Activated CD4-positive, alpha-beta T cell treated with anti-CD3 and anti-CD28 coated beads for 36 hours (primary cell): ENCODE results near the gene RPS6KC1. TPM values are rescaled to one million over a fixed set of nuclear protein-coding genes. Genes with fewer than 3 reads are reported as not detected.
"Not testable (repeated sequence)": the region's sequence is repeated elsewhere in the genome, so short reads cannot be mapped to it uniquely, and the experiment has no call there.

Source experiments
- ATAC-seq: fragments of 200-7000 bp; cut with Tn5 transposase; one replicate; pipeline ENCODE4 v1.10.0; 2021; ENCODE audit warnings: mild to moderate bottlenecking, moderate library complexity
- CTCF ChIA-PET: fragments of 350-600 bp; sonication (Branson Sonifier 250); formaldehyde crosslinking; loops from one replicate; lab custom pipeline; 2021; ENCODE audit warnings: antibody characterized with exemption; lab: Charles Lee
- POLR2A ChIA-PET: fragments of 350-600 bp; sonication (Branson Sonifier 250); formaldehyde crosslinking; loops from one replicate; lab custom pipeline; 2021; ENCODE audit warnings: antibody characterized with exemption, inconsistent platforms; lab: Charles Lee
- DNase-seq: peaks from one replicate; pipeline ENCODE4 v3.0.0-alpha.2; 2020
- H3K27ac Mint-ChIP-seq: one replicate; pipeline ENCODE4 v1.8.0; 2021; ENCODE audit warnings: mixed read lengths
- H3K27me3 Mint-ChIP-seq: one replicate; pipeline ENCODE4 v1.8.0; 2021; ENCODE audit warnings: mixed read lengths
- H3K36me3 Mint-ChIP-seq: one replicate; pipeline ENCODE4 v1.8.0; 2021; ENCODE audit warnings: low read depth, mixed read lengths
- H3K4me1 Mint-ChIP-seq: one replicate; pipeline ENCODE4 v1.8.0; 2021; ENCODE audit warnings: mixed read lengths
- H3K4me3 Mint-ChIP-seq: one replicate; pipeline ENCODE4 v1.8.0; 2021; ENCODE audit warnings: mild to moderate bottlenecking, moderate library complexity, mixed read lengths
- H3K9me3 Mint-ChIP-seq: one replicate; pipeline ENCODE4 v1.8.0; 2021; ENCODE audit warnings: low read depth, mixed read lengths
- intact Hi-C, 2 experiments: fragments of 100-400 bp; cut with DNase I in 1 of 2; cut with micrococcal nuclease in 1 of 2; formaldehyde crosslinking; loops; one replicate each; pipeline versions ENCODE4 v1.14.2 to v1.15.1; 2022 to 2024; cut with DNase I, micrococcal nuclease
- total RNA-seq, 2 experiments: library from RNA; stranded (reverse); gene quantifications; one replicate each; pipeline ENCODE4 v1.2.3, GENCODE V29; 2021

RPS6KC1 gene
- total RNA-seq, 2 experiments from 2014 or later = 4.9 to 5.7 TPM

- peaks cover 25% of the 10 kb centered on the region for H3K36me3 Mint-ChIP-seq
- CTCF ChIA-PET = interaction anchor here (0.7 kb wide), 1 partner anchor 567 kb away, joined by 3 read pairs; no protein-coding TSS in a partner anchor
Measured at GRCh38 chr1:213154056-213154685, 103.1 kb downstream of the RPS6KC1 start.

GRCh38 chr1:213159376-213159775 lies 108.3 kb downstream of the RPS6KC1 start:
- CTCF ChIA-PET = no interaction called here
- no peaks in the 10 kb centered on the region for H3K27me3 Mint-ChIP-seq
- no peak for ATAC-seq
- H3K4me1 Mint-ChIP-seq = no peaks in the 10 kb centered on the region
- POLR2A ChIA-PET = no interaction called here
- H3K36me3 Mint-ChIP-seq = peaks cover 25% of the 10 kb centered on the region
- H3K27ac Mint-ChIP-seq = no peak overlapping the region
- H3K9me3 Mint-ChIP-seq = no peaks in the 10 kb centered on the region
- intact Hi-C loops = no loop called here
- no peak overlapping the region for H3K4me3 Mint-ChIP-seq
- DNase-seq = no peak

More at GRCh38 chr1:213154056-213154685, 103.1 kb downstream of the RPS6KC1 start:
- no peaks in the 10 kb centered on the region for H3K27me3 Mint-ChIP-seq
- DNase-seq = no peak
- intact Hi-C loops = no loop called here
- H3K27ac Mint-ChIP-seq = no peak overlapping the region
- H3K4me3 Mint-ChIP-seq = no peak overlapping the region
- no peaks in the 10 kb centered on the region for H3K4me1 Mint-ChIP-seq
- no peaks in the 10 kb centered on the region for H3K9me3 Mint-ChIP-seq
- ATAC-seq = no peak
- POLR2A ChIA-PET = no interaction called here

GRCh38 chr1:213160442-213160841 lies 109.4 kb downstream of the RPS6KC1 start:
- POLR2A ChIA-PET, H3K9me3 Mint-ChIP-seq, DNase-seq, H3K4me3 Mint-ChIP-seq, H3K27ac Mint-ChIP-seq, intact Hi-C loops, CTCF ChIA-PET, H3K4me1 Mint-ChIP-seq, ATAC-seq, H3K27me3 Mint-ChIP-seq: not testable (repeated sequence)
- H3K36me3 Mint-ChIP-seq = peaks cover 24% of the 10 kb centered on the region

GRCh38 chr1:213162338-213162737 lies 111.3 kb downstream of the RPS6KC1 start:
- no peaks in the 10 kb centered on the region for H3K27me3 Mint-ChIP-seq
- ChIA-PET POLR2A (no interaction called here), CTCF (no interaction called here)
- H3K4me1 Mint-ChIP-seq = no peaks in the 10 kb centered on the region
- intact Hi-C loops = no loop called here
- H3K4me3 Mint-ChIP-seq = no peak overlapping the region
- H3K9me3 Mint-ChIP-seq = no peaks in the 10 kb centered on the region
- ATAC-seq = no peak
- H3K27ac Mint-ChIP-seq = no peak overlapping the region
- DNase-seq = no peak
- peaks cover 14% of the 10 kb centered on the region for H3K36me3 Mint-ChIP-seq

- intact Hi-C loops = no loop called here
- H3K27ac Mint-ChIP-seq = no peak overlapping the region
- H3K4me1 Mint-ChIP-seq = no peaks in the 10 kb centered on the region
- ATAC-seq (no peak), DNase-seq (no peak)
- no peaks in the 10 kb centered on the region for H3K9me3 Mint-ChIP-seq
- no peak overlapping the region for H3K4me3 Mint-ChIP-seq
- no peaks in the 10 kb centered on the region for H3K27me3 Mint-ChIP-seq
- CTCF ChIA-PET = no interaction called here
- peaks cover 13% of the 10 kb centered on the region for H3K36me3 Mint-ChIP-seq
- POLR2A ChIA-PET = no interaction called here
Measured at GRCh38 chr1:213162862-213163261, 111.8 kb downstream of the RPS6KC1 start.

GRCh38 chr1:213163278-213163711 lies 112.3 kb downstream of the RPS6KC1 start:
- ChIA-PET CTCF (no interaction called here), POLR2A (no interaction called here)
- H3K4me3 Mint-ChIP-seq = no peak overlapping the region

GRCh38 chr1:213164561-213164960 lies 113.5 kb downstream of the RPS6KC1 start:
- H3K27ac Mint-ChIP-seq = no peak overlapping the region
- no peaks in the 10 kb centered on the region for H3K4me1 Mint-ChIP-seq
- no peak for DNase-seq
- CTCF ChIA-PET = no interaction called here
- H3K4me3 Mint-ChIP-seq = no peak overlapping the region
- peaks cover 10% of the 10 kb centered on the region for H3K36me3 Mint-ChIP-seq
- no peaks in the 10 kb centered on the region for H3K9me3 Mint-ChIP-seq
- H3K27me3 Mint-ChIP-seq = no peaks in the 10 kb centered on the region
- ATAC-seq = no peak
- POLR2A ChIA-PET = no interaction called here
- intact Hi-C loops = no loop called here

More at GRCh38 chr1:213163278-213163711, 112.3 kb downstream of the RPS6KC1 start:
- intact Hi-C loops = no loop called here
- no peaks in the 10 kb centered on the region for H3K9me3 Mint-ChIP-seq
- no peak overlapping the region for H3K27ac Mint-ChIP-seq
- H3K27me3 Mint-ChIP-seq = no peaks in the 10 kb centered on the region
- no peaks in the 10 kb centered on the region for H3K4me1 Mint-ChIP-seq
- no peak for DNase-seq
- peaks cover 13% of the 10 kb centered on the region for H3K36me3 Mint-ChIP-seq
- ATAC-seq = no peak

GRCh38 chr1:213166852-213167251 lies 115.8 kb downstream of the RPS6KC1 start:
- Mint-ChIP-seq H3K4me3 (no peak overlapping the region), H3K36me3 (peaks cover 6% of the 10 kb centered on the region), H3K4me1 (no peaks in the 10 kb centered on the region), H3K27me3 (no peaks in the 10 kb centered on the region), H3K27ac (no peak overlapping the region), H3K9me3 (no peaks in the 10 kb centered on the region)
- ChIA-PET CTCF (interaction anchor here (1.1 kb wide), 1 partner anchor 9 kb away, joined by 4 read pairs; no protein-coding TSS in a partner anchor), POLR2A (no interaction called here)
- intact Hi-C loops = no loop called here
- ATAC-seq (no peak), DNase-seq (no peak)

GRCh38 chr1:213171711-213172110 lies 120.7 kb downstream of the RPS6KC1 start:
- ATAC-seq = no peak
- intact Hi-C loops = no loop called here
- no peak overlapping the region for H3K27ac Mint-ChIP-seq
- no peaks in the 10 kb centered on the region for H3K9me3 Mint-ChIP-seq
- H3K27me3 Mint-ChIP-seq = no peaks in the 10 kb centered on the region
- H3K36me3 Mint-ChIP-seq = peaks cover 28% of the 10 kb centered on the region
- no peak for DNase-seq
- no peaks in the 10 kb centered on the region for H3K4me1 Mint-ChIP-seq
- CTCF ChIA-PET = no interaction called here
- POLR2A ChIA-PET = no interaction called here
- H3K4me3 Mint-ChIP-seq = no peak overlapping the region

- CTCF ChIA-PET = interaction anchor here (0.6 to 1.5 kb wide), 5 partner anchors 10 to 91 kb away, joined by 3 to 4 read pairs (median 3); no protein-coding TSS in a partner anchor
- no peak overlapping the region for H3K27ac Mint-ChIP-seq
- no peak for ATAC-seq
- POLR2A ChIA-PET = no interaction called here
- no peak for DNase-seq
- peaks cover 42% of the 10 kb centered on the region for H3K36me3 Mint-ChIP-seq
- H3K4me3 Mint-ChIP-seq = no peak overlapping the region
- no peaks in the 10 kb centered on the region for H3K4me1 Mint-ChIP-seq
- intact Hi-C loops = no loop called here
- peaks cover 5% of the 10 kb centered on the region for H3K9me3 Mint-ChIP-seq
- H3K27me3 Mint-ChIP-seq = no peaks in the 10 kb centered on the region
Measured at GRCh38 chr1:213176341-213176740, 125.3 kb downstream of the RPS6KC1 start.

GRCh38 chr1:213179784-213180183 lies 128.7 kb downstream of the RPS6KC1 start:
- Mint-ChIP-seq H3K27me3 (no peaks in the 10 kb centered on the region), H3K4me3 (no peak overlapping the region), H3K27ac (no peak overlapping the region), H3K36me3 (peaks cover 41% of the 10 kb centered on the region), H3K4me1 (no peaks in the 10 kb centered on the region), H3K9me3 (peaks cover 17% of the 10 kb centered on the region)
- POLR2A ChIA-PET = no interaction called here
- intact Hi-C loops = no loop called here
- DNase-seq = no peak
- ATAC-seq = no peak
- CTCF ChIA-PET = interaction anchor here (1.1 kb wide), 1 partner anchor 9 kb away, joined by 4 read pairs; no protein-coding TSS in a partner anchor

- no peak for DNase-seq
- H3K27me3 Mint-ChIP-seq = no peaks in the 10 kb centered on the region
- H3K4me1 Mint-ChIP-seq = no peaks in the 10 kb centered on the region
- peaks cover 43% of the 10 kb centered on the region for H3K36me3 Mint-ChIP-seq
- no peak for ATAC-seq
- no peak overlapping the region for H3K27ac Mint-ChIP-seq
- ChIA-PET CTCF (no interaction called here), POLR2A (no interaction called here)
- intact Hi-C loops = no loop called here
- H3K4me3 Mint-ChIP-seq = no peak overlapping the region
- H3K9me3 Mint-ChIP-seq = peaks cover 23% of the 10 kb centered on the region
Measured at GRCh38 chr1:213180833-213181232, 129.8 kb downstream of the RPS6KC1 start.
